ENCODE results near the gene FNBP1L. TPM values are rescaled to one million over a fixed set of nuclear protein-coding genes. Genes with fewer than 3 reads are reported as not detected.

The FNBP1L gene
- total and polyA plus RNA-seq, 12 donors: 10.7 to 41.4 (median 23.8) TPM

GRCh38 chr1:93578433-93578830 is 130.5 kb downstream of the FNBP1L start:
- peaks cover 0 to 91% (median 19%) of the 10 kb centered on the region in 9 donors for H3K36me3 ChIP-seq

GRCh38 chr1:93578911-93579825 is 131.2 kb downstream of the FNBP1L start:
- no peak for TF ChIP-seq CTCF (IDR thresholded peaks at IDR 0.05)
- peaks cover 3 to 68% (median 44%) of the 10 kb centered on the region in 9 donors for H3K4me1 ChIP-seq
- peaks cover 0 to 92% (median 19%) of the 10 kb centered on the region in 9 donors for H3K36me3 ChIP-seq
- ATAC-seq (no peak), DNase-seq (no peak)
- H3K27ac ChIP-seq: peak overlapping the region in 8 of 10 donors; percentile 25 to 63 (median 44)
- no peaks in the 10 kb centered on the region for H3K27me3 ChIP-seq
- H3K4me3 ChIP-seq: no peak overlapping the region
- no peaks in the 10 kb centered on the region for H3K9me3 ChIP-seq
- WGBS, 2 donors: 91 to 92% methylated on average over 11 of the region's 11 CpGs
- intact Hi-C loops (cut with DNase I): loop anchor here in 2 of 10 donors (5.0 to 10.0 kb wide), 2 partner anchors 33 to 134 kb away; partner anchors contain the start of gene FNBP1L (in 1 of the 2)

More at GRCh38 chr1:93578433-93578830, 130.5 kb downstream of the FNBP1L start:
- H3K9me3 ChIP-seq: no peaks in the 10 kb centered on the region
- no peak overlapping the region for H3K4me3 ChIP-seq
- intact Hi-C loops (cut with DNase I): loop anchor here in 2 of 10 donors (5.0 to 10.0 kb wide), 2 partner anchors 34 to 134 kb away; partner anchors contain the start of gene FNBP1L (in 1 of the 2)
- no peaks in the 10 kb centered on the region for H3K27me3 ChIP-seq
- DNase-seq: no peak
- WGBS, 2 donors: 92 to 93% methylated on average over 6 of the region's 6 CpGs
- peaks cover 3 to 69% (median 43%) of the 10 kb centered on the region in 9 donors for H3K4me1 ChIP-seq
- H3K27ac ChIP-seq: peak overlapping the region in 1 of 10 donors; percentile 4
- TF ChIP-seq CTCF (IDR thresholded peaks at IDR 0.05): no peak
- no peak for ATAC-seq

- peaks cover 7 to 68% (median 46%) of the 10 kb centered on the region in 9 donors for H3K4me1 ChIP-seq
- H3K27ac ChIP-seq: peak overlapping the region in 8 of 10 donors; percentile 25 to 63 (median 44)
- no peak overlapping the region for H3K4me3 ChIP-seq
- peak in 1 of 2 donors; percentile 34 for DNase-seq
- H3K9me3 ChIP-seq: no peaks in the 10 kb centered on the region
- TF ChIP-seq CTCF (IDR thresholded peaks at IDR 0.05): no peak
- WGBS, 2 donors: 78 to 93% methylated on average over 5 of the region's 5 CpGs
- peak in 6 of 8 donors; percentile 12 to 55 (median 30) for ATAC-seq
- H3K36me3 ChIP-seq: peaks cover 0 to 88% (median 14%) of the 10 kb centered on the region in 9 donors
- intact Hi-C loops (cut with DNase I): loop anchor here in 2 of 10 donors (5.0 to 10.0 kb wide), 2 partner anchors 32 to 135 kb away; partner anchors contain the start of gene FNBP1L (in 1 of the 2)
- H3K27me3 ChIP-seq: no peaks in the 10 kb centered on the region
Measured at GRCh38 chr1:93579891-93580290, 132.0 kb downstream of the FNBP1L start.
